K562 (cell line): Measurements from ENCODE around the gene SLC5A6. TPM values are rescaled to one million over a fixed set of nuclear protein-coding genes. Genes with fewer than 3 reads are reported as not detected.
A peak's percentile ranks its signal among the peaks of the same experiment; 100 is the strongest.

Experiments used
- FOXM1 ChIP-seq, 2 experiments: fragments of 450-650 bp in 1 of 2; sonication (generic) in 1 of 2; formaldehyde crosslinking in 1 of 2; IDR thresholded peaks; 2 replicates each; pipeline versions ENCODE4 v1.6.1 to v1.9.0; 2017 to 2022; ENCODE audit warnings: low read depth in 2 of 2, mild to moderate bottlenecking in 2 of 2, missing genetic modification reagents in 1 of 2, moderate library complexity in 1 of 2
- HDAC8 ChIP-seq: fragments of 450-650 bp; IDR thresholded peaks from 2 replicates; pipeline ENCODE4 v1.6.1; 2016; ENCODE audit warnings: mild to moderate bottlenecking, missing genetic modification characterization, moderate library complexity, missing compliant biosample characterization
- POLR2A ChIP-seq: fragments of 450-650 bp; conservative IDR thresholded peaks from 2 replicates; pipeline ENCODE4 v1.6.1; 2016
- POLR3A ChIP-seq: IDR thresholded peaks from 2 replicates; pipeline ENCODE4 v1.6.1; 2011; ENCODE audit warnings: borderline replicate concordance, mild to moderate bottlenecking, moderate library complexity; ENCODE audit not compliant: insufficient read length, insufficient read depth; ENCODE audit errors: extremely low read depth
- SREBF2 ChIP-seq: sonication (generic); formaldehyde crosslinking; IDR thresholded peaks from 2 replicates; pipeline ENCODE4 v1.4.0; 2020; ENCODE audit warnings: mild to moderate bottlenecking, missing genetic modification reagents
- ZNF699 ChIP-seq: fragments of 250-450 bp; sonication (Bioruptor Pico); IDR thresholded peaks from 2 replicates; pipeline ENCODE4 v1.8.0; 2021; ENCODE audit warnings: mild to moderate bottlenecking, moderate library complexity; ENCODE audit not compliant: insufficient replicate concordance
- polyA plus RNA-seq, 8 experiments: library from polyadenylated mRNA; depleted of rRNA in 4 of 8; stranded (reverse) in 5 of 8; unstranded in 3 of 8; fragments of >200 nt; fragmentation: Nextera tagmentation in 2 of 8; fragmentation: Illumina TruSeq in 1 of 8; extraction: Ambion mirVana in 2 of 8; extraction: Trizol in 1 of 8; gene quantifications; 2 replicates each; pipeline versions ENCODE4 v1.2.1 to v1.2.3, GENCODE V29; 2011 to 2014; ENCODE audit warnings: inconsistent platforms in 1 of 8, missing spikeins in 1 of 8
- total RNA-seq, 7 experiments: library from RNA; depleted of rRNA in 6 of 7; stranded (reverse); fragments of >200 nt in 6 of 7; fragmentation: Illumina TruSeq in 2 of 7; extraction: Trizol in 2 of 7; gene quantifications; 2 replicates each; pipeline versions ENCODE4 v1.2.1 to v1.2.3, GENCODE V29; 2011 to 2021; ENCODE audit warnings: low replicate concordance in 1 of 7
- TF ChIP-seq, protein P1 (sequence below): fragments of 250-450 bp; sonication (Bioruptor Pico); IDR thresholded peaks from 2 replicates; pipeline ENCODE4 v1.4.0; 2020; ENCODE audit warnings: mild to moderate bottlenecking, moderate library complexity, borderline replicate concordance
- TF ChIP-seq, protein P2 (sequence below): fragments of 250-450 bp; sonication (Bioruptor Pico); IDR thresholded peaks from 2 replicates; pipeline ENCODE4 v1.8.0; 2021; ENCODE audit warnings: borderline replicate concordance, mild to moderate bottlenecking, moderate library complexity; ENCODE audit not compliant: poor library complexity, severe bottlenecking
- TF ChIP-seq, protein P3 (sequence below): fragments of 250-450 bp; sonication (Bioruptor Pico); IDR thresholded peaks from 2 replicates; pipeline ENCODE4 v1.4.0; 2020; ENCODE audit warnings: mild to moderate bottlenecking, moderate library complexity
- TF ChIP-seq, protein P4 (sequence below): fragments of 150-350 bp; conservative IDR thresholded peaks from 2 replicates; pipeline ENCODE4 v1.6.1; 2014; ENCODE audit warnings: low read length

The SLC5A6 gene
- total and polyA plus RNA-seq, 9 of the 15 experiments (the other 6 are each of a cell fraction or from before 2014, with no cell fraction given), result 32.6 to 137 (median 107) TPM

DNA sequence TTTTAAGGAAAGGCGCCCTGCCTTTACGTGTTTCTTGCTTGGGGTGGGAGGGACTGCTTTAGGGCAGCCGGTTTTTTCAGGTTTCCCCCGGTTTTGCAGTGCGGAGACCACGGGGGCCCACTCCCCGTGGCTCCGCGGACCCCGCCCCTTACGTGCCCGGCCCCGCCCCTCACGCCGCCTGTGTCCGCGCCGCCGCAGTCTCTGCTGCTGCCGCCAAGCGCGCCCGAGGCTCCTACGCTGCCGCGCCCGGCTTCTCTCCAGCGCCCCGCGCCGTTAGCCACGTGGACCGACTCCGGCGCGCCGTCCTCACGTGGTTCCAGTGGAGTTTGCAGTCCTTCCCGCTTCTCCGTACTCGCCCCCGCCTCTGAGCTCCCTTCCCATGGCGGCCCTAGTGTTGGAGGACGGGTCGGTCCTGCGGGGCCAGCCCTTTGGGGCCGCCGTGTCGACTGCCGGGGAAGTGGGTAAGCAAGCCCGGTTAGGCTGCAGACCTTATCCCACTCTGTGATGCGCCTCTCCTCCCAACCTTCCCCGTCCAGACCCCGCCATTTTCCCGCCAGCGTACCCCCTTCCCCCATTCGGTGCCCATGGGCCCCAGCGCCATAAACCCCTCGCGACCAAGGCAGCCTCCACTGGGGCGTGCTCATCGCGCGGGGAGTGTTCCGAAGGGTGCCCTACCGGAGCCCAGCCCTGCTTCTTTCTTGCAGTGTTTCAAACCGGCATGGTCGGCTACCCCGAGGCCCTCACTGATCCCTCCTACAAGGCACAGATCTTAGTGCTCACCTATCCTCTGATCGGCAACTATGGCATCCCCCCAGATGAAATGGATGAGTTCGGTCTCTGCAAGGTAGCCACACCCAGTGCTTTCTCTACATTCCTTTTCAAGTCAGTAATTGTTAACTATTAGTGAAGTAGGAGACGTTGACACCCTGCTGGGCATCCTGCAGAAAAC lies 5.4 kb upstream of the SLC5A6 start, which contains the start of gene CAD (continued):
- TF ChIP-seq, protein P1, sequence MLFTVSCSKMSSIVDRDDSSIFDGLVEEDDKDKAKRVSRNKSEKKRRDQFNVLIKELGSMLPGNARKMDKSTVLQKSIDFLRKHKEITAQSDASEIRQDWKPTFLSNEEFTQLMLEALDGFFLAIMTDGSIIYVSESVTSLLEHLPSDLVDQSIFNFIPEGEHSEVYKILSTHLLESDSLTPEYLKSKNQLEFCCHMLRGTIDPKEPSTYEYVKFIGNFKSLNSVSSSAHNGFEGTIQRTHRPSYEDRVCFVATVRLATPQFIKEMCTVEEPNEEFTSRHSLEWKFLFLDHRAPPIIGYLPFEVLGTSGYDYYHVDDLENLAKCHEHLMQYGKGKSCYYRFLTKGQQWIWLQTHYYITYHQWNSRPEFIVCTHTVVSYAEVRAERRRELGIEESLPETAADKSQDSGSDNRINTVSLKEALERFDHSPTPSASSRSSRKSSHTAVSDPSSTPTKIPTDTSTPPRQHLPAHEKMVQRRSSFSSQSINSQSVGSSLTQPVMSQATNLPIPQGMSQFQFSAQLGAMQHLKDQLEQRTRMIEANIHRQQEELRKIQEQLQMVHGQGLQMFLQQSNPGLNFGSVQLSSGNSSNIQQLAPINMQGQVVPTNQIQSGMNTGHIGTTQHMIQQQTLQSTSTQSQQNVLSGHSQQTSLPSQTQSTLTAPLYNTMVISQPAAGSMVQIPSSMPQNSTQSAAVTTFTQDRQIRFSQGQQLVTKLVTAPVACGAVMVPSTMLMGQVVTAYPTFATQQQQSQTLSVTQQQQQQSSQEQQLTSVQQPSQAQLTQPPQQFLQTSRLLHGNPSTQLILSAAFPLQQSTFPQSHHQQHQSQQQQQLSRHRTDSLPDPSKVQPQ, result no peak
- TF ChIP-seq POLR2A, result peak; percentile 87
- TF ChIP-seq, protein P2, sequence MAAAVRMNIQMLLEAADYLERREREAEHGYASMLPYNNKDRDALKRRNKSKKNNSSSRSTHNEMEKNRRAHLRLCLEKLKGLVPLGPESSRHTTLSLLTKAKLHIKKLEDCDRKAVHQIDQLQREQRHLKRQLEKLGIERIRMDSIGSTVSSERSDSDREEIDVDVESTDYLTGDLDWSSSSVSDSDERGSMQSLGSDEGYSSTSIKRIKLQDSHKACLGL (CRISPR knock-in tag), result peak; percentile 92
- TF ChIP-seq, protein P3, sequence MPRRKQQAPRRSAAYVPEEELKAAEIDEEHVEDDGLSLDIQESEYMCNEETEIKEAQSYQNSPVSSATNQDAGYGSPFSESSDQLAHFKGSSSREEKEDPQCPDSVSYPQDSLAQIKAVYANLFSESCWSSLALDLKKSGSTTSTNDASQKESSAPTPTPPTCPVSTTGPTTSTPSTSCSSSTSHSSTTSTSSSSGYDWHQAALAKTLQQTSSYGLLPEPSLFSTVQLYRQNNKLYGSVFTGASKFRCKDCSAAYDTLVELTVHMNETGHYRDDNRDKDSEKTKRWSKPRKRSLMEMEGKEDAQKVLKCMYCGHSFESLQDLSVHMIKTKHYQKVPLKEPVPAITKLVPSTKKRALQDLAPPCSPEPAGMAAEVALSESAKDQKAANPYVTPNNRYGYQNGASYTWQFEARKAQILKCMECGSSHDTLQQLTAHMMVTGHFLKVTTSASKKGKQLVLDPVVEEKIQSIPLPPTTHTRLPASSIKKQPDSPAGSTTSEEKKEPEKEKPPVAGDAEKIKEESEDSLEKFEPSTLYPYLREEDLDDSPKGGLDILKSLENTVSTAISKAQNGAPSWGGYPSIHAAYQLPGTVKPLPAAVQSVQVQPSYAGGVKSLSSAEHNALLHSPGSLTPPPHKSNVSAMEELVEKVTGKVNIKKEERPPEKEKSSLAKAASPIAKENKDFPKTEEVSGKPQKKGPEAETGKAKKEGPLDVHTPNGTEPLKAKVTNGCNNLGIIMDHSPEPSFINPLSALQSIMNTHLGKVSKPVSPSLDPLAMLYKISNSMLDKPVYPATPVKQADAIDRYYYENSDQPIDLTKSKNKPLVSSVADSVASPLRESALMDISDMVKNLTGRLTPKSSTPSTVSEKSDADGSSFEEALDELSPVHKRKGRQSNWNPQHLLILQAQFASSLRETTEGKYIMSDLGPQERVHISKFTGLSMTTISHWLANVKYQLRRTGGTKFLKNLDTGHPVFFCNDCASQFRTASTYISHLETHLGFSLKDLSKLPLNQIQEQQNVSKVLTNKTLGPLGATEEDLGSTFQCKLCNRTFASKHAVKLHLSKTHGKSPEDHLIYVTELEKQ (CRISPR knock-in tag), result no peak
- TF ChIP-seq POLR3A, result no peak
- no peak for TF ChIP-seq FOXM1 (IDR thresholded peaks at IDR 0.05; ENCODE audit: low read depth)
- TF ChIP-seq FOXM1 (CRISPR knock-in tag; IDR thresholded peaks at IDR 0.05; ENCODE audit: low read depth), result peak; percentile 93
- TF ChIP-seq ZNF699 (CRISPR knock-in tag), result no peak
- TF ChIP-seq HDAC8 (tag), result peak; percentile 65; the same call in 1 of the 2 replicates
- TF ChIP-seq, protein P4, sequence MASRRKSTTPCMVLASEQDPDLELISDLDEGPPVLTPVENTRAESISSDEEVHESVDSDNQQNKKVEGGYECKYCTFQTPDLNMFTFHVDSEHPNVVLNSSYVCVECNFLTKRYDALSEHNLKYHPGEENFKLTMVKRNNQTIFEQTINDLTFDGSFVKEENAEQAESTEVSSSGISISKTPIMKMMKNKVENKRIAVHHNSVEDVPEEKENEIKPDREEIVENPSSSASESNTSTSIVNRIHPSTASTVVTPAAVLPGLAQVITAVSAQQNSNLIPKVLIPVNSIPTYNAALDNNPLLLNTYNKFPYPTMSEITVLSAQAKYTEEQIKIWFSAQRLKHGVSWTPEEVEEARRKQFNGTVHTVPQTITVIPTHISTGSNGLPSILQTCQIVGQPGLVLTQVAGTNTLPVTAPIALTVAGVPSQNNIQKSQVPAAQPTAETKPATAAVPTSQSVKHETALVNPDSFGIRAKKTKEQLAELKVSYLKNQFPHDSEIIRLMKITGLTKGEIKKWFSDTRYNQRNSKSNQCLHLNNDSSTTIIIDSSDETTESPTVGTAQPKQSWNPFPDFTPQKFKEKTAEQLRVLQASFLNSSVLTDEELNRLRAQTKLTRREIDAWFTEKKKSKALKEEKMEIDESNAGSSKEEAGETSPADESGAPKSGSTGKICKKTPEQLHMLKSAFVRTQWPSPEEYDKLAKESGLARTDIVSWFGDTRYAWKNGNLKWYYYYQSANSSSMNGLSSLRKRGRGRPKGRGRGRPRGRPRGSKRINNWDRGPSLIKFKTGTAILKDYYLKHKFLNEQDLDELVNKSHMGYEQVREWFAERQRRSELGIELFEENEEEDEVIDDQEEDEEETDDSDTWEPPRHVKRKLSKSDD, result no peak
- TF ChIP-seq SREBF2 (CRISPR knock-in tag), result peak; percentile 91; the same call in 1 of the 2 replicates
